Activated T-cell treated with anti-CD3 and anti-CD28 coated beads, Interleukin-2, amount 50 U/mL, for 24 hours (primary cell): Measurements from ENCODE around the gene CAPN8.

Experiments used
- DNase-seq: peaks from one replicate; pipeline ENCODE4 v3.0.0-alpha.2; 2020
- H3K27ac Mint-ChIP-seq: 2 replicates; pipeline ENCODE4 v1.8.0; 2020; ENCODE audit warnings: mild to moderate bottlenecking, mixed read lengths
- H3K27me3 Mint-ChIP-seq: 2 replicates; pipeline ENCODE4 v1.8.0; 2020; ENCODE audit warnings: mixed read lengths
- H3K36me3 Mint-ChIP-seq: 2 replicates; pipeline ENCODE4 v1.8.0; 2020; ENCODE audit warnings: low read depth, mixed read lengths
- H3K4me1 Mint-ChIP-seq: 2 replicates; pipeline ENCODE4 v1.8.0; 2020; ENCODE audit warnings: low read depth, mixed read lengths
- H3K4me3 Mint-ChIP-seq: 2 replicates; pipeline ENCODE4 v1.8.0; 2020; ENCODE audit warnings: mild to moderate bottlenecking, moderate library complexity, mixed read lengths
- H3K9me3 Mint-ChIP-seq: 2 replicates; pipeline ENCODE4 v1.8.0; 2020; ENCODE audit warnings: mixed read lengths

Gene CAPN8

DNA sequence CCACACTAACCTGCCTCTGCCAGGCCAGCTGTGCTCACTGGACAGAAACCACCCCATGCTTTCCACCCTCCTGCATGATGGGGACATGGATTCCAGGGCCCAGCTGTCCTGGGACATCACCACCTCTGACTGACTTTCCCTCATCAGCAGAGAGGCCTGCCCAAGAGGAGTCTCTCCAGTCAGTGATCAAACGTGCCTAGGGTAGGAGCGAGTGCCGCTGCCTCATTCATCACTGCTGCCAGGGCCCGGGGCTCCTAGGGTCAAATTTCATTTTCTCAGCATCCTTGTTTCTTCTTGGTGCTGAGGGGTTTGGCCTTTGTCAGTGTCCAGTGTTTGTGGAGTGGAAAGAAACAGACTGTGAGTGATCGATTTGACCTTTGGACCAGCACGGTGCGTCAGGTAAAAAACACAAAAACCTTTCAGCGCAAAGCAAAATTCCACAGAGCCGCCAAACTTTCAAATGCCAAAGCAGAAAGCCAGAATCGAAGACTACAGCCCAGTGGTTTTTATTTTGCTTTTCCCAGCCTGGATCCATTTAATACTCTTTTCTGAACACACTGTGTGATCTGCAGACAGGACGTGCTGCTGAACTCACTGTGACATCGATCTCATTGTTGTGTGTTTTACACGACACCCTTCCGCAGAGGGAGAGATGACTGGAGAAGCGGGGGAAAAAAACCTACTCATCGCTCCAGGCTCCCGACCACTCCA is 43.2 kb downstream of the CAPN8 start:
- H3K27ac Mint-ChIP-seq = no peak overlapping the region
- no peaks in the 10 kb centered on the region for H3K9me3 Mint-ChIP-seq
- no peak for DNase-seq
- H3K27me3 Mint-ChIP-seq = peaks cover 3% of the 10 kb centered on the region
- H3K4me1 Mint-ChIP-seq = peaks cover 2% of the 10 kb centered on the region
- no peak overlapping the region for H3K4me3 Mint-ChIP-seq
- no peaks in the 10 kb centered on the region for H3K36me3 Mint-ChIP-seq

DNA sequence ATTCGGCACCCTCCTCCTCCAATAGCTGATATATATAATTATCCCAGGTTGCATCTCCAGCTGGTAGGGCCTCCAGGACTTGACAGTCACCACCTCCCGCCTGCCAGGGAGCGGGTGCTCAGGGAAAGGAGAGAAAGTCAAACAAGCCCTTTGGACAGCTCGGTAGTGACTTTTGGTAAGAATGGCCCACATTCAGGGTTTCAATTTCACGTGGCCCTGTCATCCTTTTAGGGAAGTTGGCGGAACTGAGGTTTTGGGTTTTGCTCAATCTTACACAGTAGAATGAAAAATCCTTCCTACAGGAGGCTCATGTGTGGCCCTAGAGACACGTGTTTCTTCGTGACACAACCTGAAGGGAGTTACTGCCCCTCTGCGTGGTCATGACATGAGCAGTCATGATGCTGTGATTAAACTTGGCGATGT is 44.2 kb downstream of the CAPN8 start:
- Mint-ChIP-seq H3K36me3 (no peaks in the 10 kb centered on the region), H3K27ac (no peak overlapping the region), H3K4me1 (peaks cover 2% of the 10 kb centered on the region), H3K4me3 (no peak overlapping the region), H3K9me3 (no peaks in the 10 kb centered on the region), H3K27me3 (peaks cover 3% of the 10 kb centered on the region)
- DNase-seq = no peak

DNA sequence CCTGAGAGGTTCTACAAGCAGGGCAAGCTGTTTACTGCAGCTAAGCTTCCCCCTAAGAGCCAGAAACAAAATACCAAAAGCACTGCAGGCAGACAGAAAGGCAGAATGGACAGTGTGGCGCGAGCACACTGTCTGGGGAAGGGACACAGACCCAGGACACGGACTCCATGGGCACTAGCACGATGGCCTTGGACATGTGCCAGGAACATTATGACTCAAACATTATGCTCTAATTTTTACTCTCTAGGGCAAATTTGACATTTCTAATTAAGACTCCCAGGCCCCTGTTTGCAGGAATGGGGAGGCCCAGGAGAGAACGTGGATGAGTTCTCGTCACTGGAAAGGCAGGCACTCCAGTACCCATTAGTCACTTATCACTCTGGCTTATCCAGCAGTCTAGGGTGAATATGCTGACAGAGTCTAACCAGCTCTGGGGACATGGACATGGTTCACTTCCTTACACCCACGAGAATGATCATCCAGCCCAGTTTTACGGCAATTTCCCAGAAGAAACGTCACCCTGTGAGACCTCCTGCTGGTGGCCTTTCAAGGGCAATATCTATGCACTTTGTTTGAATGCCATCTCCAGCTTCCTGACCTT is 45.1 kb downstream of the CAPN8 start:
- Mint-ChIP-seq H3K4me1 (peaks cover 2% of the 10 kb centered on the region), H3K9me3 (no peaks in the 10 kb centered on the region), H3K27ac (no peak overlapping the region), H3K36me3 (no peaks in the 10 kb centered on the region), H3K4me3 (no peak overlapping the region), H3K27me3 (peaks cover 3% of the 10 kb centered on the region)
- no peak for DNase-seq

DNA sequence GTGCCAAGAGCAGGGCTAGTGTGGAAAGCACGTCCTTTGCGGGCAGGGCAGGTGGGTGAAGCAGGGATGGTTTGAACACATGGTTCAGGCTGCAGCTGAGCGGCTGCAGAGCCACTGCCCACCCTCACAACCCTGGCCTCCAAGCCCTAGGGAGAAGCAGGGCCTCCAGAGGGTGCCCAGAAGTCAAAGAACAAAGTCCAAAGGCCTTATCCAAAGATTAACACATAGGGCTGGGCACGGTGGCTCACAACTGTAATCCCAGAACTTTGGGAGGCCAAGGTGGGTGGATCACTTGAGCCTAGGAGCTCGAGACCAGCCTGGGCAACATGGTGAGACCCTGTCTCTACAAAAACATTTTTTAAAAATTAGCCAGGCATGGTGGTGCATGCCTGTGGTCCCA is 46.8 kb downstream of the CAPN8 start:
- no peaks in the 10 kb centered on the region for H3K9me3 Mint-ChIP-seq
- H3K27me3 Mint-ChIP-seq = peaks cover 3% of the 10 kb centered on the region
- H3K4me1 Mint-ChIP-seq = peaks cover 2% of the 10 kb centered on the region
- no peaks in the 10 kb centered on the region for H3K36me3 Mint-ChIP-seq
- DNase-seq = no peak
- H3K4me3 Mint-ChIP-seq = no peak overlapping the region
- no peak overlapping the region for H3K27ac Mint-ChIP-seq

DNA sequence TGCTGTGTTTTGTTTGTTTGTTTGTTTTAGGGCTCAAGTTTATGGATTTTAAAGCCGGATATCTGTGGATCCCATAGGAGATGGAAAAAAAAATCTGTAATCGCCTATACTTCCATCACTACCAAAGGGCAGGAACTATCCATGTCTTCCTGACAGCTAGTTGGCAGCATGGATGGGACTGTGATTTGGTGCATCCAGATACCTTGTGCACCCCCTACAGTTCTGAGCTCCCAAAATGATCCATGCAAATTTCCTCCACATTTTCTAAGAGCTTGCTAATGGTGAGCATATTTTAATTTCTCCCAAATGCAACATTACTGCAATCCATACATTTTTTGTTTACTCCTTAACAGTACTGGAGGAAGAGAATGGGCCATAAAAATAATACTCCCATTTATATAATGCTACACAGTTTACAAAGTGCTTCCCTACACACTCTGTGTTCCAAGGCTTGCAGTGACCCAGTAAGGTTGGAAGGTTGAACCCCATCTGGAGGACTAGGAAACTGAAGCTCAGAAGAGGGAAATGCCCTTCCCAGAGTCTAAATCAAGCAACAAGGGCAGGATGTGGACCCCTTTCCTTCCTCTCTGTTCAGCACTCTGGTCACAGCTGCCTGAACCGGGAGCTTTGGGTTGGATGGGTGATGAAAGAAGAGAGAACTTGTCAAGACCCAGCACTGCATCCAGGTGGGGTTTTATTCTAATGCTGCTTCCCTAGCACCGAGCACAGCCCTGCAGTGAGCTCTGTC is 48.0 kb downstream of the CAPN8 start:
- no peak overlapping the region for H3K27ac Mint-ChIP-seq
- no peak for DNase-seq

DNA sequence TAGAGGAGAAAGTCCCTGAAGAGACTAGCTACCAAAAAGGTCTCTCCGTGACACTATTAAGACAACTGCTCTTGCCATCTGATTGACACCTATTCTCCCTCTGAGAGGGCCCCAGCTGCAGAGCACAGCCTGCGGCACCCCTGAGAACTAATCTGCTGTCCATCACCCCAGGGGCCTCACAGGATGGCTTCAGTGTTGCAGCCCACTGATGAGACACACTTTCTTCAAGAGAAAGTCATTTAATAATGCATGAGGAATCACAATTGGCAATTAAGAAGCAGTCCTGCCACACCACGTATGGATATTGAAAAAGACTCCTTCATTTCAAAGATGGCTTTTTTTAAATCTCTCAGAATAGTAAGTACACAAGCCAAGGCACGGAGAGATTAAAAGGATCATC is 48.9 kb downstream of the CAPN8 start:
- Mint-ChIP-seq H3K36me3 (no peaks in the 10 kb centered on the region), H3K9me3 (no peaks in the 10 kb centered on the region), H3K27ac (no peak overlapping the region), H3K4me3 (no peak overlapping the region), H3K27me3 (peaks cover 3% of the 10 kb centered on the region), H3K4me1 (peaks cover 2% of the 10 kb centered on the region)
- DNase-seq = no peak

More for the DNA sequence above, 48.0 kb downstream of the CAPN8 start:
- Mint-ChIP-seq H3K27me3 (peaks cover 3% of the 10 kb centered on the region), H3K36me3 (no peaks in the 10 kb centered on the region), H3K9me3 (no peaks in the 10 kb centered on the region), H3K4me1 (peaks cover 2% of the 10 kb centered on the region), H3K4me3 (no peak overlapping the region)

DNA sequence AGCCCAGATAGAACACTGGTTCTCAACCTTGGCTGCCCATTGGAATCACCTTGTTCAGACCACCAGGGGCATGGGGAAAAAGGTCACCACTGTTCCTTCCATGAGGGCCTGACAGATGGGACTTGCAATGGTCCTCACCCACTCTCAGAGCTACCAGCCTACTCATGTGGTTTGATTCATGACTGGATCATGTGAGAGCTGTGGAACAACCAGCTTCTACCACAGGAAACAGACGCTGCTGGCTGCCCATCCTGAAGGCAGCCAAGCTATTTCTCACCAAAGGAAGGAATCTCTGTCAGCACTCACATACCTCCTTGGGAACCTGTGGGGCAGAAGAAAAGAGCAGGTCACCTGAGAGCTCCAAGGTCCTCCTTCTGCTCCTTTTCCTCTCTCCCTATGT is 53.6 kb downstream of the CAPN8 start:
- H3K27me3 Mint-ChIP-seq = no peaks in the 10 kb centered on the region
- H3K4me1 Mint-ChIP-seq = no peaks in the 10 kb centered on the region
- no peaks in the 10 kb centered on the region for H3K36me3 Mint-ChIP-seq
- no peaks in the 10 kb centered on the region for H3K9me3 Mint-ChIP-seq
- no peak overlapping the region for H3K27ac Mint-ChIP-seq
- DNase-seq = no peak
- no peak overlapping the region for H3K4me3 Mint-ChIP-seq

DNA sequence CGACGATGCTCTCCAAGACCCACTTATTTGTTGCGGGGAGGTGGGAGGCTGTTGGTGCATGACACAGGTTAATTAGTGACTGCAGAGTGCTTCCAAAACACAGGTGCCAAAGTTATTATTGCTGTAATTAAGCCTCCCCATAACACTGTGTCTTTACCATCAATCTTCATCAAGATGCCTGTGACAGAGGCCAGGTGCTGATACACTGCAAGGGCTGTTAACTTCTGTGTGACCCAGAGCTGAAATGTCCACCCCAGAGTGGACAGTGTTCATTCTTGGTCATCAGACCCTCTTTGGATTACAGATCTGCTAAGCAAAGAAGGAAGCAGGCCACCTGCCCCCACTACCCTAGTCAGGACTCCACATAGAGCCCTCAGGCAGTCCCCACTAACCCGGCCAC is 55.5 kb downstream of the CAPN8 start:
- DNase-seq = no peak
- no peaks in the 10 kb centered on the region for H3K27me3 Mint-ChIP-seq
- no peak overlapping the region for H3K27ac Mint-ChIP-seq
- no peaks in the 10 kb centered on the region for H3K36me3 Mint-ChIP-seq
- H3K4me1 Mint-ChIP-seq = no peaks in the 10 kb centered on the region
- H3K4me3 Mint-ChIP-seq = no peak overlapping the region
- no peaks in the 10 kb centered on the region for H3K9me3 Mint-ChIP-seq

DNA sequence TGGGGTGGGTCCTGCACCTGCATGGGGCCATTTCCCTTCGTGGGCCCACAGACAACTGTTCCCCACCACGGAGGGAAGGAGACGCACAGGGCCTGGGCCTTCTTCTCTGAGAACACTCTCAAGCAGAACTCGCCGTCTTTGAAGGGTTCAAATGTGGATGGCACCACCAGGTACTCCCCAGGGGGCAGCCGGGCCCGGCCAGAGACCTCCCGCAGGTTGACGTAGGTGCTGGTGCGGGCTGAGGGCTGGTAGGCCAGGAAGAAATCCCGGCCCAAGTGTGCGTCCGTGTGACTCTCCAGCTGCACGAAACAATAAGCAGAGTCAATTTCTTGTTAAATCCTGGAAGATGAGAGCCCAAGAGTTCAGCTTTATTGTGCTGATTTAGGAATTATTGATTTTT is 56.4 kb downstream of the CAPN8 start:
- H3K36me3 Mint-ChIP-seq = no peaks in the 10 kb centered on the region
- H3K27me3 Mint-ChIP-seq = no peaks in the 10 kb centered on the region
- no peak for DNase-seq
- H3K27ac Mint-ChIP-seq = no peak overlapping the region
- no peaks in the 10 kb centered on the region for H3K9me3 Mint-ChIP-seq
- no peaks in the 10 kb centered on the region for H3K4me1 Mint-ChIP-seq
- no peak overlapping the region for H3K4me3 Mint-ChIP-seq

DNA sequence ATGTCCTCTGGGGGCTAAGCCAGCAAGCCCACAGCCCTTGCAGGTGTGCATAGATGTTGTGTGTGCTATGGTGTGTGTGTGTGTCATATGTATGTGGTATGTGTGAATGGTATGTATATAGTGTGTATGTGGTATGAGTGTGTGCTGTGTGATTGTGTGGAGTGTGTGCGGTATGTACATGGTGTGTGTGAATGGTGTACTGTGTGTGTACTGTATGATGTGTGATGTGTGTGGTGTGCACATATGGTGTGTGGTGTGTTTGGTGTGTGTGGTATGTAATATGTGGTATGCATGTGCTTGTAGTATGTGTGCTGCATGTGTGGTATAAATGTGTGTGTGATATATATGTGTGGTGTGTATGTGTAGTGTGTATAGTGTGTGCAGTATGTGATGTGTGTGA is 107.0 kb downstream of the CAPN8 start:
- Mint-ChIP-seq H3K27me3 (no peaks in the 10 kb centered on the region), H3K4me3 (no peak overlapping the region), H3K9me3 (no peaks in the 10 kb centered on the region), H3K4me1 (no peaks in the 10 kb centered on the region), H3K27ac (no peak overlapping the region), H3K36me3 (no peaks in the 10 kb centered on the region)
- DNase-seq = no peak

DNA sequence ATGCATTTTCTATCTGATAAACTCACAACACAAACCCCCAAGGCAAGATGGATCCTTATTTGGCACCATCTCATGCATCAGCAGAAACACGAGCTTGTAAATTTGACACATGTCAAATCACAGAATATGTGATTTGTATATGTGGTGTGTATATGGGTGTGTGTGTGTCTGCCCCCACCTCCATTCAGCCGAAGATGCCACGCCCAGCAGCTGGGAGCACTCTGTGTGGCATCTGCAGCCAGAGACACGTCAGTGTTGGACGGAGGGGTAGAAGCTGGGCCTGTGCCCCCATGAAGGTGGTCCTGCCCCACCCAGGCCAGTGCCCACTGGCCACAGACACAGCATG is 108.4 kb downstream of the CAPN8 start:
- H3K4me3 Mint-ChIP-seq = no peak overlapping the region
- H3K36me3 Mint-ChIP-seq = no peaks in the 10 kb centered on the region

DNA sequence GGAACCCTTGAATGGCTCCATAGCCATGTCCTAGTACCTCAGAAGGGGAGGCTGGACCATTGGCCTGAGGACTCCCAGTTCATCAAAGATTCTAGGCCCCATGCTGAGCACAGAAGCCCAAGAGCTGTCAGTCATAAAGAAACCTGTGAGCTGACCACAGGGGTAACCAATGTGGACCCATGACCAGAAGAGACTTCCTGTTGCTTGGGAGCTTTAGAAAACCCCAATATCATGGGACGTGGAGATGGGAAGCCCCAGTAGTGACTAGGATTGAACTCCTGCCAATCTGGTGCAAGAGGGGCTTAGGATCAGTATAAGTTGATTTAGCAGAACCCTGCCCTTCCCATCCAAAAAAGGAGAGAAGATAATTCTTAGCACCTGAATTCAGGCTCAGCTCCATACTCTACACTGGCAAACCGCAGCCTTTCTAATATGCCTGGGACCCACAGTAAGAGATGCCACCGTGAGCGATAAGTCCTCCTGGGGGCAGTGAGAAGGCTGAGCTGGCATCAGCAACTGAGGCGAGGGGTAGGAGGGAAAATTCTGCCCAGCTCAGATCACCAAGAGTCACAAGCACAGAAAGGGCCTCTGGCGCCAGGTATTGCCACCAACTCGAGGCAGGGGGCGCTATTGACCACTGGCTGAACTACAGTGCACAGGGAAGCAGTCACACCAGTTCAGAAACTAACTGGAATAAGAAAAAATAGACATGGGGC is 108.9 kb downstream of the CAPN8 start:
- Mint-ChIP-seq H3K9me3 (no peaks in the 10 kb centered on the region), H3K4me3 (no peak overlapping the region), H3K27me3 (no peaks in the 10 kb centered on the region), H3K4me1 (no peaks in the 10 kb centered on the region), H3K27ac (no peak overlapping the region), H3K36me3 (no peaks in the 10 kb centered on the region)
- DNase-seq = peak; percentile 40

More for the DNA sequence above, 108.4 kb downstream of the CAPN8 start:
- Mint-ChIP-seq H3K4me1 (no peaks in the 10 kb centered on the region), H3K9me3 (no peaks in the 10 kb centered on the region), H3K27ac (no peak overlapping the region), H3K27me3 (no peaks in the 10 kb centered on the region)
- no peak for DNase-seq

DNA sequence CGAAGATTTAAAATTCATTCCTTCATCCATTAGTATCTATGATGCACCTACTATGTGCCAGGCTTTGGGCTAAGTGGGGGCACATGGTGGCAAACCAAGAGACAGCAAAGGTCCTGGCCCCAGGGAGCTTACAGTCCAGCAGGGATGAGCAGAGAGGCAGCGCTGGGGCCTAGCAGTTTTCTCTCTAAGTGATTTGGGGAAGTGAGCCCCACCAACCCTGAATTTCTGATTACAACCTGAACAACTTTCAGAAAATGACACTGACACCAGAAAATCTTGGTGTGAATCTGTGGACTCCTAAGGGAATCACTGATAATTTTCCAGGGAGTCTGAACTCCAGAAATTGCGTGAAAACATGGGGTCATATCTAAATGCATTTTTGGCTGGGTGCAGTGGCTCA is 111.5 kb downstream of the CAPN8 start:
- Mint-ChIP-seq H3K36me3 (no peaks in the 10 kb centered on the region), H3K4me1 (peaks cover 2% of the 10 kb centered on the region), H3K27me3 (peaks cover 2% of the 10 kb centered on the region), H3K27ac (no peak overlapping the region), H3K9me3 (no peaks in the 10 kb centered on the region), H3K4me3 (no peak overlapping the region)
- no peak for DNase-seq

DNA sequence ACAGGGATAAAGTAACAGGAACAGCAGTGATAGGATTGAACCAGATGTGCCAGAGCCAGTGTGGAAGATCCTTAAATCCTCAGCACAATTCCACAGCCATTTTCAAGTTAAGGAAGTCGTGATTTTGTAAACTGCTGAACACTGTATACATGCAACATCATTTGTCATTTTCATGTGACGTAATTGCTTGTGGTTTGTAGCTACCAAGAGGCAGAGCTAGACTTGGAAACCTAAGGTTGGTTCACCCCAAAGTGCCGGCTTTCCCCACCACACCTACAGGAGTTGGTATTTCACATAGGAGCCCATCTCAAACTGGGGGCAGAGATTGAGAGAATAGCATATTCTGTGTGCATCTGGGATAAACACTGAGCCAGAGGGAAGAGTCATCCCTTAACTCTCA is 113.9 kb downstream of the CAPN8 start:
- Mint-ChIP-seq H3K27me3 (peaks cover 2% of the 10 kb centered on the region), H3K9me3 (peaks cover 4% of the 10 kb centered on the region), H3K4me1 (peaks cover 2% of the 10 kb centered on the region), H3K36me3 (no peaks in the 10 kb centered on the region), H3K27ac (no peak overlapping the region), H3K4me3 (no peak overlapping the region)
- no peak for DNase-seq

DNA sequence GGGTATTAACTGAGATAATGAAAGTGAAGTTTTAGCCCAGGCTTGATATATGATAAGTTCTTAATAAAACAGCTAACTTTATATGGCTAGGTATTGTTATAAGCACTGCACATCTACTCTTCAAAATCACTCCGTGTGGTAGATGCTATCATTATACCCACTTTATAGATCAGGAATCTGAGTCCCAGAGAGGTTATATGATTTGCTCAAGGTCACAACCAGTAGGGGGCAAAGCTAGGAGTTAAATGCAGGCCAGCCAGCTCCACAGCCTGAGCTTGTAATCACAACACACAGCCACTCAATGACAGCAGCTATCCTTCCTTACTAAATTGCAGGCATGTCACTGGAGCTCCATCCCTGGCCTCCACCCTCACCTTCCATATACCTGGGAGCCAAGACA is 115.8 kb downstream of the CAPN8 start:
- Mint-ChIP-seq H3K4me1 (peaks cover 2% of the 10 kb centered on the region), H3K4me3 (no peak overlapping the region), H3K9me3 (peaks cover 4% of the 10 kb centered on the region), H3K36me3 (no peaks in the 10 kb centered on the region), H3K27me3 (peaks cover 2% of the 10 kb centered on the region), H3K27ac (no peak overlapping the region)
- no peak for DNase-seq
